Measurements from ENCODE around the gene CALHM6. TPM values are rescaled to one million over a fixed set of nuclear protein-coding genes. Genes with fewer than 3 reads are reported as not detected.

The CALHM6 gene
- total and polyA plus RNA-seq, 2 of the 8 experiments (the other 6 are each of a cell fraction or from before 2014, with no cell fraction given): 0.93 to 1.8 TPM

- Histone ChIP-seq H2BK12ac (ENCODE audit: low read depth, low read length) (no peak overlapping the region), H4K20me1 (replicated peaks in 1 of 2; ENCODE audit: control insufficient read depth in 1 of 2, insufficient read depth in 2 of 2, low read length in 2 of 2) (no peaks in the 10 kb centered on the region), H3K36me3 (ENCODE audit: control insufficient read depth in 2 of 4, insufficient read depth in 4 of 4, low read length in 3 of 4) (no peaks in the 10 kb centered on the region), H2AK5ac (ENCODE audit: low read depth, low read length) (no peak overlapping the region), H3K9ac (replicated peaks in 1 of 4; ENCODE audit: extremely low read depth in 1 of 4, low read depth in 3 of 4, low read length in 3 of 4) (no peak overlapping the region), H3K27ac (ENCODE audit: low read depth, low read length) (no peak overlapping the region), H3K23me2 (ENCODE audit: low read depth, low read length) (no peaks in the 10 kb centered on the region), H3K4me1 (replicated peaks in 1 of 4; ENCODE audit: control insufficient read depth in 3 of 4, insufficient read depth in 4 of 4, low read length in 3 of 4) (peaks cover 0 to 2% (median 0%) of the 10 kb centered on the region in 4 experiments; a peak in 1 of 7 replicates), H2BK120ac (replicated peaks; ENCODE audit: low read depth, low read length) (no peak overlapping the region), H3K4me2 (ENCODE audit: insufficient read depth in 1 of 2, low read depth in 2 of 2, low read length in 2 of 2) (no peak overlapping the region), H4K91ac (replicated peaks; ENCODE audit: insufficient read length, low read length) (no peak overlapping the region), H2BK20ac (ENCODE audit: low read length) (no peak overlapping the region), H3K79me1 (ENCODE audit: low read depth, low read length) (no peaks in the 10 kb centered on the region), H3K27me3 (replicated peaks in 1 of 4; ENCODE audit: control insufficient read depth in 3 of 4, extremely low read depth in 1 of 4, insufficient read depth in 3 of 4, low read length in 3 of 4) (no peaks in the 10 kb centered on the region), H3K4ac (replicated peaks; ENCODE audit: insufficient read length, low read depth, low read length) (no peak overlapping the region), H4K8ac (ENCODE audit: extremely low read depth, insufficient read depth, low read length) (no peak overlapping the region), H2BK15ac (ENCODE audit: low read length) (no peak overlapping the region), H3K9me3 (ENCODE audit: insufficient read depth in 2 of 2, low read depth in 1 of 2, low read length in 1 of 2) (no peaks in the 10 kb centered on the region), H3K79me2 (ENCODE audit: control insufficient read depth in 1 of 2, insufficient read depth in 2 of 2, low read length in 2 of 2) (no peaks in the 10 kb centered on the region), H2AFZ (ENCODE audit: low read length) (no peak overlapping the region), H3K14ac (ENCODE audit: insufficient read length) (no peak overlapping the region), H4K5ac (ENCODE audit: insufficient read length, low read depth, low read length) (no peak overlapping the region), H3K56ac (replicated peaks; ENCODE audit: insufficient read length, low read depth, low read length) (no peak overlapping the region), H3K4me3 (ENCODE audit: extremely low read depth in 1 of 4, insufficient read depth in 2 of 4, low read depth in 3 of 4, low read length in 4 of 4) (no peak overlapping the region), H3K18ac (ENCODE audit: extremely low read depth, low read length) (no peak overlapping the region), H3K23ac (ENCODE audit: insufficient read length) (no peak overlapping the region), H2BK5ac (ENCODE audit: low read depth, low read length) (no peak overlapping the region)
- CTCF ChIA-PET (ENCODE audit: partially characterized antibody): interaction anchor here (0.9 to 4.0 kb wide), 6 partner anchors 31 to 179 kb away, joined by 3 to 19 read pairs (median 8); partner anchors contain the start of gene CALHM5
- FAIRE-seq (no peak), DNase-seq (ENCODE audit: low read depth in 1 of 2, low spot score in 2 of 2) (no peak)
- 84% methylated on average over 3 of the region's 3 CpGs; no CpG with 5 or more reads in 1 of the 2 experiments for WGBS, 2 experiments (ENCODE audit: extremely low coverage in 1 of 2, insufficient coverage in 1 of 2, insufficient read length in 1 of 2, insufficient replicate concordance in 2 of 2, low coverage in 1 of 2, low lambda C conversion rate in 2 of 2, missing lambda C conversion rate in 1 of 2)
- POLR2A ChIA-PET (ENCODE audit: partially characterized antibody): no interaction called here
- TF ChIP-seq RBBP5 (IDR thresholded peaks at IDR 0.05; ENCODE audit: borderline replicate concordance, low read depth, low read length): no peak
- TF ChIP-seq GABPA (IDR thresholded peaks at IDR 0.05; ENCODE audit: borderline replicate concordance, insufficient read depth, low read length): no peak
- no peak for TF ChIP-seq SP2 (IDR thresholded peaks at IDR 0.05; ENCODE audit: low read length)
- no peak for TF ChIP-seq RNF2 (IDR thresholded peaks at IDR 0.05; ENCODE audit: borderline replicate concordance, low read depth, low read length, missing control alignments, poor library complexity, severe bottlenecking)
- TF ChIP-seq SIRT6 (IDR thresholded peaks at IDR 0.05; ENCODE audit: low read length): no peak
- no peak for TF ChIP-seq EP300 (IDR thresholded peaks at IDR 0.05; ENCODE audit: borderline replicate concordance in 1 of 2, low read depth in 2 of 2, low read length in 2 of 2)
- no peak for TF ChIP-seq CHD1 (IDR thresholded peaks at IDR 0.05; ENCODE audit: low read depth, low read length)
- TF ChIP-seq YY1 (IDR thresholded peaks at IDR 0.05; ENCODE audit: low read depth, low read length): no peak
Observed at GRCh38 chr6:116447052-116447451, 14.1 kb upstream of the CALHM6 start.

Data from H1 (cell line).